Activated CD8-positive, alpha-beta memory T cell treated with anti-CD3 and anti-CD28 coated beads for 36 hours (primary cell): ENCODE data around the gene MET. TPM values are rescaled to one million over a fixed set of nuclear protein-coding genes. Genes with fewer than 3 reads are reported as not detected.

Source experiments
- CTCF ChIA-PET: fragments of 350-600 bp; sonication (Branson Sonifier 250); formaldehyde crosslinking; loops from one replicate; lab custom pipeline; 2021; ENCODE audit warnings: antibody characterized with exemption; lab: Charles Lee
- POLR2A ChIA-PET: fragments of 350-600 bp; sonication (Branson Sonifier 250); formaldehyde crosslinking; loops from one replicate; lab custom pipeline; 2021; ENCODE audit warnings: antibody characterized with exemption; lab: Charles Lee
- total RNA-seq, 2 experiments: library from RNA; stranded (reverse); gene quantifications; one replicate each; pipeline ENCODE4 v1.2.3, GENCODE V29; 2021

The MET gene
- total RNA-seq, 2 experiments from 2014 or later = 2.4 to 2.8 TPM

DNA sequence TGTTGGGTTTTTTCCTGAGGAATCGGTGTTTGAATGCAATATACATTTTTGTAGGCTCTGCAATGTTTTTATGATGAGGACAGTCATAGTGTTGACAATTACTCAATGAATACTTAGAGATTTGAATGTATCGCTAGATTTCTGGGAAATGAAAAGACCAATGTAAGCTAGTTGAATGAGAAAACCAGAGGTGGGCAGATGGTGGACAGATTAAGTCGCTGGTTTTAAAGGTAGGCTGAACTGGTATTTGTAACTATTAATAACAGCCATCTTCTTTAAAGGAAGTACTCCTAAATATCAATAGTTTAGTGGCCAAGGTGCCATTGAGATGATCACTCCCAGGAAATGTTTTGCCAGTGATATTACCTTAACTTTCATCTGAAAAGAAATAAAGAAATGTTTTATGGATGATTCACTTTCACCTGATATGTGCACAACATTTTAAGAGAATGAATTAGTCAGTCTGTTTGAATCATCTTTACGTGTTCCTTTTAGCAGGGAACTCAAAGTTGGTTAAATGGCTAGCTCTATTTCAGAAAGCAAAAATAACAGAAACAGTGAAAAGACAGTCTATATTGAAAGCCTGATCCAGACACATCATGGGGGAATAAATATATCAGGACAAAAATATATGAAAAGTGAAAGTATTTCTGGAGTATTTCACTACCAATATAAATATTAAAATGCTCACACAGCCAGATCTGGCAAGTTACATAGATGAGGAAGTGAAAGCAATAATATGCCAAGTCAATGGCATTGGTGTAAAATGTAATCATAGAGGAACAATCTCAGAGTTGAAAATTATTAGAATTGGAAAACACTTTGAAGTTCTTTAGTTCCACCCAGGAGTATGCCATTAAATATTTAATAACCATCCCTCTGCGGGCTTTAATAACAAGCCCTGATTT is 20.7 kb downstream of the MET start:
- ChIA-PET POLR2A (no interaction called here), CTCF (no interaction called here)

- CTCF ChIA-PET = no interaction called here
- POLR2A ChIA-PET = no interaction called here
Observed at GRCh38 chr7:116696707-116697106, 24.7 kb downstream of the MET start.

- POLR2A ChIA-PET = no interaction called here
- CTCF ChIA-PET = no interaction called here
Observed at GRCh38 chr7:116697152-116697551, 25.2 kb downstream of the MET start.

DNA sequence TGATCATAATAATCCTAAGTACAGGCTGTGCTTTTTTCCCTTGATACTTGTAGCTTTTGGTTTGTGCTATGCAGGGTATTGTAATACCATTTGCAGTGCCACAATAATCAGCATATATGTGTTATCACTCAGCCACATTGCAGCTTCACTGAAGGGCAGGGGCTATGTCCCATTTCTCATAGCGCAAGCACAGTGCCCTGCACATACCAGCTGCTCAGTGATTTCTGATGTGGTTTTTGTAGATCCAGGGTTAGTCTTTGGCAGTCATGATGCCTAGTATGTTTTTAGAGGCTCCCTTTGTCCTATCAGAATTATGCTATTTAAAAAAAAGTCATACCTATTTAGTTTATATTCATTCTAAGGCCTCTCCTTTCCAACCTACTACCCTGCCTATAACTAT is 25.8 kb downstream of the MET start:
- POLR2A ChIA-PET = no interaction called here
- CTCF ChIA-PET = no interaction called here

DNA sequence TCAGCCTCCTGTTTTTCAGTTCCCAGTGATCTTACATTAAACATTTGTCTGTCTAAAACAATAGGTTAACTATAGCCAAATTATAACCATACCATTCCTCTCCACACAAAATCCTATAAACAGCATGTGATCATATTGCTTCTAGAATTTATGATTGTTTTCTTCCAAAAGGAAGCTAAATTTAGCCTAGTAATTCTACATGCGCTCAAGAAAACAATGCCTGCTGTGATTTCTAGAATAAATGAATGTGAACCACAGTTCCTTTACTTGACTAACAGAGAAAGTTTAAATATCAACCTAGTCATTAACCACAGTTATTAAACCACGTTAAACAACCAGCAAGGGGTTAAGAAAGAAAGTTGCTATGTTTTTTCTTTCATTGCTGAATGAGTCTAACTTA is 26.4 kb downstream of the MET start:
- POLR2A ChIA-PET = no interaction called here

GRCh38 chr7:116698930-116699721 is 27.1 kb downstream of the MET start:
- ChIA-PET CTCF (no interaction called here), POLR2A (no interaction called here)

More for the DNA sequence above, 26.4 kb downstream of the MET start:
- CTCF ChIA-PET = no interaction called here

- ChIA-PET CTCF (no interaction called here), POLR2A (no interaction called here)
Observed at GRCh38 chr7:116699722-116700120, 27.7 kb downstream of the MET start.

GRCh38 chr7:116702046-116702785 is 30.2 kb downstream of the MET start:
- POLR2A ChIA-PET = no interaction called here
- CTCF ChIA-PET = no interaction called here

DNA sequence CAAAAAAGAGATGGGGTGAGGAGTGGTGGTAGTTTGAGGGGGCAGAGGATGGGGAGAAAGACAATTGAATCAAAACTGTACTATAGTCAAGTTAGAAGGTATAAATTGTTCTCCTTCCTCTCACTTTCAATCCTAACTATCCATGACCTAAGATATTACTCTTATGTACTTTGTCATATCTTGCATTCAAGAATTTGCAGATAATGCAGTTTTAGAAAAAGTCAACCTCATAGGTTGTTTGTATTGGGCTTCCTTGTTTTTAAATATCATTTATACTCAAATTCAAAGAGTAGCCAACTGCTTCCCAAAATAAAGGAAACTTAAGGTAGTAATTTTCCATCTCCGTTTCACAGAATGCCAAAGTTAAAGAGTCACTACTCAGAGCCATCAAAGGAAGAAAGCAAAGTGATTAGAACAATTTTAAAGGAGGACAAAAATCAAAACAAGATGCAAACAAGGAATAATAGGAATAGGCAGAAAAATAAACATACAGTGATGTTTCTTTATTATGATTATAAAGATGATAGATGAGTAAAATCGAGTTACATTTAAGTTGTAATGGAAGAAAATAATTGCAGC is 32.7 kb downstream of the MET start:
- POLR2A ChIA-PET = no interaction called here
- CTCF ChIA-PET = no interaction called here

DNA sequence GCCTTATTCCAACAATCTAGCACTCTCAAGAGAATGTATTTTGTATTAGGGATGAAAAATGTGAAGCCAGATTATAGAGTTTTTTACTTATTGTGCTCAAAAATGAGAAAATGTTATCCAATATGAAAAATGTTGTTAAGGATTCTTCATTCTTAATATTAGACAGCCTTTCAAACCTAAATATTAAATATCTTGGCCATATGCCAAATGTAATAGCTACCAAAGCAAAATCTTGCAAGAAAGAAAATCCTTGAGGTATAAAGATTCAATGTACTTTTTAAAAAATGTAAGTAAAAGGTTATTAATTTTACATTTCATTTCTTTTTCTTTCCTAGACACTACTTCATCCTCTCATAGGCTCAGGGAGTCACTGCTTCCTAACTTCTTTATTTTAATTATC is 33.4 kb downstream of the MET start:
- POLR2A ChIA-PET = no interaction called here
- CTCF ChIA-PET = no interaction called here

GRCh38 chr7:116706668-116707126 is 34.7 kb downstream of the MET start:
- POLR2A ChIA-PET = no interaction called here
- CTCF ChIA-PET = no interaction called here

DNA sequence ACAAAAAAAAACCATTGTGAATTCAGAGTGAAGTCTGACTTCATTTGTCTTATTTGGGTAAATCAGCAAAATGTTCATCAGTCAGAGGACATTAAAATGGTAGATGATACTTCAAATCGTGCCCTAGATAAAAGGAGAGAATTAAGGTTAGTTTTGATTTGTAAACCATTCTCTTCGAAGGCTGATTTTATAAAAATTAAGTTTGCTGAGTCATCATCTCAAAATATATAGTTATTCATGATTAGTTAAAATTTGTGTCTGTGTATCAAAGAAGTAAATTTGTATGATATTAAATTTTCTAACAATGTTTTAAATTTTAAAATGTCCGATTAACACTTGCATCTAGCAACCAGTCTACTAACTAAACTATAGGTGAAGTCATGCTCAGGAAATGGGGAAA is 35.3 kb downstream of the MET start:
- ChIA-PET POLR2A (no interaction called here), CTCF (no interaction called here)

GRCh38 chr7:116708248-116708647 is 36.3 kb downstream of the MET start:
- POLR2A ChIA-PET = no interaction called here
- CTCF ChIA-PET = no interaction called here

- CTCF ChIA-PET = no interaction called here
- POLR2A ChIA-PET = no interaction called here
Observed at GRCh38 chr7:116708861-116709260, 36.9 kb downstream of the MET start.

DNA sequence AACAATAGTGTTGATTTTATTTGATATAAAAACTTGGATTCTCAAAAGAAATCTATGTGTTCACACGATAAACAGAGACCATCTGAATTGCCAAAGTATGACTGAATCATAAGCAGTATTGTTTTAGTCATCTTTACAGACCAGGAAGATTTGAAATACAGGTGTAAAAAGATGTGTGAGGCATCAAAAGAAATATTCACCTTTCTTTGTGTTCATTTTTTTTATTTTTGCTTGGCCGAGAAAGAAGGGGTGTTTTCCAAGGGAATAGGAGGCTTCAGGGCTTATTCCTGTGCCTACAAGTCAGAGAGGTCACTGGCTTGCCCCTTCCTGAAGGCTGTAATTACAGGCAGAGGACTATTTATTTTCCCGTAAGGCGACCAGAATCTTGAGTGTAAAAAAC is 37.3 kb downstream of the MET start:
- ChIA-PET POLR2A (no interaction called here), CTCF (no interaction called here)

DNA sequence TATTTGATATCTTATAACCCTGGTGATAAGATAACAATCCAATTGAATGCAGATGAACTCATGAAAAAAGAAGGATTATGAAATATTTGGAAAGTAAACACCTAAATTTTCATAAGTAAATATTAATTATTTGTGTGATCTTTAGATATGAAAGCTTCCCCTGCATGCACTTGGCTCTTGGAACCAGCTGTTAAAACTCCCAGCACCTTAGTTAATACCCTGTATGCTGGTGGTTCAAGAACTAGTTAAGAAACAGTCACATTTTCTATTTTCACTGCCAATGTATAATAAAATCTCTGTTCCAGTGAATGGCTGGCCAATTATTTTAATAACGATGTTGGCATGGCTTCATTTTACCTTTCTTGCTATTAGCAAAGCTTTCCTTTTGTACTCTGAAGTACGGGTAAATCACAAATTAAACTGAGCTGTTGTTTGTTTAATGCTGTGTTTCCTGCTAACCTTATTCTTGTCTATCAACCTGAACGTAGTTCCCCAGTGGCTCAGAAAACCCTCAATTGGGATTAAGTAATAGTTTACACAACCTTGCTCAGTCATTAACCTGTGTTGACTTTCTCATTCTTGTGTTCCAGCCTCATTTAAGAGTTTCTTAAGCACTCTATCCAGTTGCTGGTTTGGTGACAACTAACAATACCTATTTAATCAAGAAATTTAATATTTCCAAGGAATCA is 38.9 kb downstream of the MET start:
- POLR2A ChIA-PET = no interaction called here
- CTCF ChIA-PET = no interaction called here

DNA sequence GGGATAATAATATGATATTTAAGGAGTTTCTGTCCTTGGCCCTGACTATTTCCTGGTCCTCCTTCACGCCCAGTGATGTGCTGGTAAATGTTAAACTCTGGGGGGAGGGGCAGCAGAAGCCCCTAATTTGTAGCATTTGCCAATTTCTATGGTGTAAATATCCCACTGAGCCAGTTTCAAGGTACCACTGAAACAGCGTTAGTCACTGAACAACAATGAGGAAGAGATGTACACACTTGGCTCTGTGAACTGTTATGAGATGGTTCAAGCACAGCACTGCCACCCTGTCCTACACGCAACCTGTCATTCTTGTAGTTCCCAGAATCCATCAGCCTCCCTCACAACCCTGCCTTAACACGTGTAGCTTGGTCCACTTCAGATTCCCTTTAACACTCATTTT is 39.8 kb downstream of the MET start:
- ChIA-PET CTCF (no interaction called here), POLR2A (no interaction called here)

GRCh38 chr7:116713500-116713899 is 41.5 kb downstream of the MET start:
- POLR2A ChIA-PET = no interaction called here
- CTCF ChIA-PET = no interaction called here

DNA sequence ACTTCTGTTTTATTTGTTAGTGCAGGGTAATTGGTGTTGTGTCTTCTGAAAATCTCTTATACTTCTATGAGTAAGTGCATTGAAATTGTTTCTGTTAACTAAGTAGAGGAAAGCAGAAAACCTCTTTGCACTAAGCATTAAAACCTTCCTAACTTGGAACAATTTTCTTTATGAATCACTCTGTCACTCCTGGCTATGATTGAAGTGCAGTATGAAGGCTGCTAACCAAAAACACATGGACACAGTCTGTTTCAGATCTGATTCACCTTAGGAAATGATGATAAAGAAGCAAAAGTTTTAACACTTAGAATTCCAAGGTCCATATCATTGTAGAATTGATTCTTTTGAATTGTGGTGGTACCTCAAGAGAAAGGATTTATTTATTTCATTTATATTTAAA is 41.9 kb downstream of the MET start:
- CTCF ChIA-PET = interaction anchor here (0.5 kb wide), 1 partner anchor 43 kb away, joined by 3 read pairs; no protein-coding TSS in a partner anchor
- POLR2A ChIA-PET = no interaction called here
